SK-N-MC (cell line): Measurements from ENCODE around the gene PCDHGA9.

Experiments used
- EZH2 ChIP-seq: fragments of 200-600 bp; sonication (generic); IDR thresholded peaks from one replicate; pipeline ENCODE4 v1.6.1; 2017; ENCODE audit warnings: antibody characterized with exemption
- POLR2AphosphoS5 ChIP-seq: IDR thresholded peaks from 2 replicates; pipeline ENCODE4 v1.6.1; 2012; ENCODE audit warnings: mild to moderate bottlenecking, low read depth, low read length, borderline replicate concordance

- TF ChIP-seq POLR2AphosphoS5 (no peak), EZH2 (no peak)
These were observed 27.9 kb downstream of the PCDHGA9 start, which contains the start of gene PCDHGA12 for GRCh38 chr5:141430332-141431113.
